Measurements from ENCODE around the gene CFAP410.

DNA sequence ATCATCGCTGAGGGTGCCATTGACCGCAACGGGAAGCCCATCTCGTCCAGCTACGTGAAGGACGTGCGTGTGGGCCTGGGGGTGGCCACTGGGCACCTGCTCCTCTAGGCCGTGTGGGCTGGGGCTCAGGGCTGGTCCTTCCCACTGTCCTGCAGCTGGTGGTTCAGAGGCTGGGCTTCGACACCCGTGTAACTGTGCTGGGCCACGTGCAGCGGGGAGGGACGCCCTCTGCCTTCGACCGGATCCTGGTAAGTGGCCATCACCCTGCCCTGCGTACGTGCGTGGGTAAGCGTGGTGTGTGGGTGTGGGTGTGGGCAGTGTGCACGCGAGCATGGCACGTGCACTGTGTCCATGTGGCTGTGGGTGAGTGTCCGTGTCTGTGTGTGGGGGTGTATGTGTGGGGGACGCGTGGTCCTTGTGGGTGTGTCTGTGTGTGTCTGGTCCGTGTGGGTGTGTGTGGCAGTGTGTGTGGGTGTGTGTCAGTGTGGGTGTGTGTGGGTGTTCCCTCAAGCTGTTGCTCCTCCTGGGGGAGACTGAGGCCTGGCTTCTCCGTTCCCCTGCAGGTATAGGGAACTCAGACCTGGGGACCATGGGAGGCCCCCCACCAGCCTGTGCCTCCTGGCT lies 22.8 kb downstream of the CFAP410 start:
- TF ChIP-seq, protein P1, sequence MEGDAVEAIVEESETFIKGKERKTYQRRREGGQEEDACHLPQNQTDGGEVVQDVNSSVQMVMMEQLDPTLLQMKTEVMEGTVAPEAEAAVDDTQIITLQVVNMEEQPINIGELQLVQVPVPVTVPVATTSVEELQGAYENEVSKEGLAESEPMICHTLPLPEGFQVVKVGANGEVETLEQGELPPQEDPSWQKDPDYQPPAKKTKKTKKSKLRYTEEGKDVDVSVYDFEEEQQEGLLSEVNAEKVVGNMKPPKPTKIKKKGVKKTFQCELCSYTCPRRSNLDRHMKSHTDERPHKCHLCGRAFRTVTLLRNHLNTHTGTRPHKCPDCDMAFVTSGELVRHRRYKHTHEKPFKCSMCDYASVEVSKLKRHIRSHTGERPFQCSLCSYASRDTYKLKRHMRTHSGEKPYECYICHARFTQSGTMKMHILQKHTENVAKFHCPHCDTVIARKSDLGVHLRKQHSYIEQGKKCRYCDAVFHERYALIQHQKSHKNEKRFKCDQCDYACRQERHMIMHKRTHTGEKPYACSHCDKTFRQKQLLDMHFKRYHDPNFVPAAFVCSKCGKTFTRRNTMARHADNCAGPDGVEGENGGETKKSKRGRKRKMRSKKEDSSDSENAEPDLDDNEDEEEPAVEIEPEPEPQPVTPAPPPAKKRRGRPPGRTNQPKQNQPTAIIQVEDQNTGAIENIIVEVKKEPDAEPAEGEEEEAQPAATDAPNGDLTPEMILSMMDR (conservative IDR thresholded peaks at IDR 0.05 in 1 of 2, IDR thresholded peaks at IDR 0.05 in 1 of 2; ENCODE audit: extremely low read depth in 1 of 2, insufficient read depth in 1 of 2, low read depth in 1 of 2, low read length in 2 of 2), result no peak
- TF ChIP-seq EZH2 (IDR thresholded peaks at IDR 0.05; ENCODE audit: borderline replicate concordance, low read length), result no peak
